PC-3 (cell line): Measurements from ENCODE around the gene GRAMD2A. TPM values are rescaled to one million over a fixed set of nuclear protein-coding genes. Genes with fewer than 3 reads are reported as not detected.

ENCODE experiments used
- ATAC-seq: fragments of 200-7000 bp; cut with Tn5 transposase; 2 replicates; pipeline ENCODE4 v1.9.1; 2020; ENCODE audit warnings: mild to moderate bottlenecking, moderate library complexity
- Bru-seq: library from RNA; stranded (reverse); fragments of 400-500 nt; gene quantifications from one replicate; lab custom pipeline; 2021; lab: Mats Ljungman, UMichigan
- BruChase-seq, 2 experiments: library from RNA; stranded (reverse); fragments of 400-500 nt; gene quantifications; one replicate each; lab custom pipeline; 2021; lab: Mats Ljungman, UMichigan
- BruUV-seq: library from RNA; stranded (reverse); fragments of 400-500 nt; replicated peaks from 2 replicates; lab custom pipeline; 2021; lab: Mats Ljungman, UMichigan
- CTCF ChIA-PET: fragments of 300-600 bp; sonication (Branson Sonifier 250); formaldehyde crosslinking; loops from one replicate; lab custom pipeline; 2022; ENCODE audit warnings: antibody characterized with exemption; lab: Charles Lee
- POLR2A ChIA-PET: fragments of 300-600 bp; sonication (Branson Sonifier 250); formaldehyde crosslinking; loops from one replicate; lab custom pipeline; 2022; ENCODE audit warnings: antibody characterized with exemption; ENCODE audit not compliant: unreplicated experiment; lab: Charles Lee
- DNase-seq: peaks from one replicate; pipeline ENCODE4 v3.0.0-alpha.2; 2015
- H2AFZ ChIP-seq: fragments of 300-600 bp; sonication (generic); 2 replicates; pipeline ENCODE4 v1.6.0; 2016; ENCODE audit warnings: antibody characterized with exemption, low read length
- H3F3A ChIP-seq: fragments of 300-600 bp; sonication (generic); one replicate; pipeline ENCODE4 v1.6.0; 2017; ENCODE audit warnings: antibody characterized with exemption, low read length, control low read depth, mild to moderate bottlenecking; ENCODE audit not compliant: unreplicated experiment
- H3K27ac ChIP-seq: fragments of 300-600 bp; sonication (generic); 2 replicates; pipeline ENCODE4 v1.5.1; 2016; ENCODE audit warnings: mild to moderate bottlenecking, low read length
- H3K27me3 ChIP-seq: fragments of 300-600 bp; sonication (generic); 2 replicates; pipeline ENCODE4 v1.6.1; 2016; ENCODE audit warnings: low read length, mixed read lengths
- H3K36me3 ChIP-seq: fragments of 300-600 bp; sonication (generic); 2 replicates; pipeline ENCODE4 v1.6.1; 2016; ENCODE audit warnings: low read depth, mixed run types, low read length, mixed read lengths
- H3K4me1 ChIP-seq: fragments of 300-600 bp; sonication (generic); 2 replicates; pipeline ENCODE4 v1.5.1; 2016; ENCODE audit warnings: low read length; ENCODE audit not compliant: insufficient read depth
- H3K4me2 ChIP-seq: fragments of 300-600 bp; sonication (generic); 2 replicates; pipeline ENCODE4 v1.6.0; 2016; ENCODE audit warnings: low read length
- H3K4me3 ChIP-seq: fragments of 300-600 bp; sonication (generic); 2 replicates; pipeline ENCODE4 v1.5.1; 2016; ENCODE audit warnings: mild to moderate bottlenecking, low read length, mixed read lengths
- H3K79me2 ChIP-seq: fragments of 300-600 bp; sonication (generic); 2 replicates; pipeline ENCODE4 v1.6.1; 2017; ENCODE audit warnings: low read length, mixed read lengths
- H3K9ac ChIP-seq: fragments of 300-600 bp; sonication (generic); 2 replicates; pipeline ENCODE4 v1.6.0; 2016; ENCODE audit warnings: mild to moderate bottlenecking, low read length
- H3K9me2 ChIP-seq: fragments of 300-600 bp; sonication (generic); replicated peaks from 2 replicates; pipeline ENCODE4 v1.6.1; 2016; ENCODE audit warnings: mixed run types, low read length, mixed read lengths
- H3K9me3 ChIP-seq: fragments of 300-600 bp; sonication (generic); 2 replicates; pipeline ENCODE4 v1.6.1; 2016; ENCODE audit warnings: low read length, mixed read lengths
- H4K20me1 ChIP-seq: fragments of 300-600 bp; sonication (generic); 2 replicates; pipeline ENCODE4 v1.6.1; 2016; ENCODE audit warnings: low read length, mixed read lengths
- EZH2 ChIP-seq: fragments of 300-600 bp; sonication (generic); IDR thresholded peaks from one replicate; pipeline ENCODE4 v1.6.1; 2017; ENCODE audit warnings: antibody characterized with exemption, mild to moderate bottlenecking, low read length; ENCODE audit not compliant: unreplicated experiment
- EZH2phosphoT487 ChIP-seq: fragments of 300-600 bp; sonication (generic); IDR thresholded peaks from 2 replicates; pipeline ENCODE4 v1.6.1; 2018; ENCODE audit warnings: mild to moderate bottlenecking, antibody characterized with exemption, low read length, borderline replicate concordance
- intact Hi-C: fragments of 100-400 bp; cut with micrococcal nuclease; formaldehyde crosslinking; loops from 2 replicates; pipeline ENCODE4 v1.9.0; 2023
- long read RNA-seq: library from polyadenylated mRNA; unstranded; transcript quantifications from one replicate; pipeline ENCODE4 v2.0.0, GENCODE V29; 2021; ENCODE audit not compliant: unreplicated experiment
- total RNA-seq: library from RNA; depleted of rRNA; stranded (reverse); fragments of >200 nt; gene quantifications from 2 replicates; pipeline ENCODE4 v1.2.3, GENCODE V29; 2014; rRNA removed
- TF ChIP-seq, protein P1 (sequence below): fragments of 300-600 bp; sonication (generic); conservative IDR thresholded peaks from 2 replicates; pipeline ENCODE4 v1.5.1; 2017; ENCODE audit warnings: antibody characterized with exemption, low read depth, mild to moderate bottlenecking, low read length

The GRAMD2A gene
- total RNA-seq (0.07 TPM in 1 of 2 replicates, not detected in the other), Bru-seq, nascent RNA (percentile 21 among the genes with signal in this experiment), BruChase-seq, experiment 1, labeled RNA remaining after a 6-hour chase (percentile 19 among the genes with signal in this experiment), BruChase-seq, experiment 2, labeled RNA remaining after a 2-hour chase (percentile 18 among the genes with signal in this experiment)
- long read RNA-seq: 0 reads

DNA sequence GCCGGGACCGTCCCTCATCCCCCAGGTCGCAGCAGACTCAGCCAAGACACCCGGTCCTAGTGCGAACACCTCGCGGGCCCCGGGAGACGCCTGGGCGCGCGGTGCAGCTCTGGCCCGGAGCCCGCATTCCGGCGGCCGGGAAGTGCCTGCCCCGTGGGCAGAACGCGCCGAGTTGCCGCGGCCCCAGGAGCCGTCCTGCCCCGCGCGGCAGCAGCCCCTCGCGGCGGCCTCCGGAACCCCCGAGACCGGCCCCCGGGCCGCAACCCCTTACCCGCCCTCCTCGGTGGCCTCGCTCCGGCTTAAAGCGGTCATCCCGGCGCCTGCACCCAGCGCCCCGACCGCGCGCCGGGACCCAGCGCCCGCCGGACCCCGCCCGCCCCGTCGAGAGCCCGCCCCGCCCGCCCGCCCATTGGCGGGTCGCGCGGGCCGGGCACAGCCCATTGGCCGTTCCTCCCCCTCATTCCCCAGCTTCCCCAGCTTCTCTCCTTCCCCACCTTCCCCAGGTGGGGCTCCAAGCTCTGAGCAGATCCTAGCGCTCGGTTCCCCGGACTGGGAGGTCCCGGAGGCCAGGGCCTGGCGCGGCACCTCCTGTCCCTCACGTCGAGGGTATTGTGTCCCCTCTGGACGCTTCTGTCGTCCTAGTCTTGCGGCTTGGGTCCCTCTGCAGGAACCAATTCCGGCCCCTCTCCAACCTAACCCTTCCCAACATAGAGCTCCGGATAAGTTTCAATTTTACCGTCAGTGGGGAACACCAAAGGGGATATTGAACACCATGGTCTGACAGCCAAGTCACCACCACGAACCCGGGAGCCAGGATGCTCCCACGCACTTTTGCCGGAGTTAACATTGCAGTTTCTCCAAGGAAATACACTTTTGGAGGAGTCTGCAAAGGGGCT lies at the start of gene GRAMD2A:
Gene GRAMD2A (minus strand): TSS at position 328 of the 896 bp plus-strand sequence.
- Histone ChIP-seq H3K9me3 (no peaks in the 10 kb centered on the region), H4K20me1 (peaks cover 25% of the 10 kb centered on the region), H3K4me2 (no peak within 1 kb of the TSS), H3K79me2 (no peaks in the 10 kb centered on the region), H3K9ac (no peak within 1 kb of the TSS), H3K4me3 (no peak within 1 kb of the TSS), H3K27me3 (no peaks in the 10 kb centered on the region), H3K36me3 (peaks cover 48% of the 10 kb centered on the region), H3K27ac (no peak within 1 kb of the TSS), H3K4me1 (no peaks in the 10 kb centered on the region), H3F3A (peaks cover 20% of the 10 kb centered on the region), H2AFZ (no peak within 1 kb of the TSS), H3K9me2 (no peaks in the 10 kb centered on the region)
- DNase-seq: no peak
- no TSS peak for BruUV-seq
- ChIA-PET POLR2A (no interaction called here), CTCF (no interaction called here)
- ATAC-seq: peak; percentile 9
- intact Hi-C loops: no loop called here
- TF ChIP-seq, protein P1, sequence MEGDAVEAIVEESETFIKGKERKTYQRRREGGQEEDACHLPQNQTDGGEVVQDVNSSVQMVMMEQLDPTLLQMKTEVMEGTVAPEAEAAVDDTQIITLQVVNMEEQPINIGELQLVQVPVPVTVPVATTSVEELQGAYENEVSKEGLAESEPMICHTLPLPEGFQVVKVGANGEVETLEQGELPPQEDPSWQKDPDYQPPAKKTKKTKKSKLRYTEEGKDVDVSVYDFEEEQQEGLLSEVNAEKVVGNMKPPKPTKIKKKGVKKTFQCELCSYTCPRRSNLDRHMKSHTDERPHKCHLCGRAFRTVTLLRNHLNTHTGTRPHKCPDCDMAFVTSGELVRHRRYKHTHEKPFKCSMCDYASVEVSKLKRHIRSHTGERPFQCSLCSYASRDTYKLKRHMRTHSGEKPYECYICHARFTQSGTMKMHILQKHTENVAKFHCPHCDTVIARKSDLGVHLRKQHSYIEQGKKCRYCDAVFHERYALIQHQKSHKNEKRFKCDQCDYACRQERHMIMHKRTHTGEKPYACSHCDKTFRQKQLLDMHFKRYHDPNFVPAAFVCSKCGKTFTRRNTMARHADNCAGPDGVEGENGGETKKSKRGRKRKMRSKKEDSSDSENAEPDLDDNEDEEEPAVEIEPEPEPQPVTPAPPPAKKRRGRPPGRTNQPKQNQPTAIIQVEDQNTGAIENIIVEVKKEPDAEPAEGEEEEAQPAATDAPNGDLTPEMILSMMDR: no peak

DNA sequence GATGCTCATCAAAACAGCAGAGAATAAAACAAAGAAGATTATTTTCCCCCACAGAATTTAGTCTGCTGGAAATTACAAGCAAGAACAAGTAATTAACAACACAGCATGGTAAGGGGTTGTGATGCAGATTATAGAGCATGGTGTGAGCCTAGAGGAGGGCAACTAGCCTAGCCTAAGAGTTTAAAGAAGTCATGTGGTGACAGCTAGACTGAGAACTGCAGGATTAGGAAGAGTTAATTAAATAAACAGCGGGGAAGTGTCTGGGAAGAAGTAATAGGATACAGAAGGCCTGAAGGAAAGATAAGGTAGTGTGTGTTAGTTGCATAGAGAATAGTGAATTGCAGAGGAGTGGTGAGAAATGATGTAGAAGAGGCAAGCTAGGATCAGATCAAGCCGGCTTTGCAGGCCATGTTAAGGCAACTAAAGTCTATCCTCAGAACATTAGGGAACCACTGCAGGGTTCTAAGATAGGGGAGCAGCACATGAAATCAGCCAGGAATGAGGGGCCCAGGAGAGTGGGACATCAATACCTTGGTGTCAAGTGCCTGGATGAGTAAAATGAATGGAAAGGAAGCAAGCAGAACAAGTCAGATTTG lies 45.3 kb upstream of the GRAMD2A start:
- DNase-seq (no peak), ATAC-seq (no peak)
- H3K9ac ChIP-seq: no peak overlapping the region
- H4K20me1 ChIP-seq: no peaks in the 10 kb centered on the region
- H3K4me3 ChIP-seq: no peak overlapping the region
- H3K79me2 ChIP-seq: no peaks in the 10 kb centered on the region
- TF ChIP-seq, protein P1: no peak
- TF ChIP-seq EZH2phosphoT487: no peak
- TF ChIP-seq EZH2: no peak
- no peaks in the 10 kb centered on the region for H3K36me3 ChIP-seq
- BruUV-seq: no TSS peak
- POLR2A ChIA-PET: no interaction called here
- CTCF ChIA-PET: no interaction called here
- no peak overlapping the region for H3K4me2 ChIP-seq
- H3F3A ChIP-seq: peaks cover 3% of the 10 kb centered on the region
- no peaks in the 10 kb centered on the region for H3K9me3 ChIP-seq
- no peak overlapping the region for H3K27ac ChIP-seq
- no peaks in the 10 kb centered on the region for H3K27me3 ChIP-seq
- no peak overlapping the region for H2AFZ ChIP-seq
- intact Hi-C loops: no loop called here
- no peaks in the 10 kb centered on the region for H3K9me2 ChIP-seq
- H3K4me1 ChIP-seq: peaks cover 9% of the 10 kb centered on the region
